ENCODE results near the gene RFX7.

GRCh38 chr15:56225520-56225919 lies 18.2 kb downstream of the RFX7 start:
- TF ChIP-seq GATA2 (IDR thresholded peaks at IDR 0.05; ENCODE audit: low read depth, low read length), result no peak
- TF ChIP-seq GATA3 (IDR thresholded peaks at IDR 0.05; ENCODE audit: low read depth, low read length), result no peak

Data from SH-SY5Y (cell line).